GM18507 (cell line): ENCODE measurements around the gene C5orf15.

Experiments
- DNase-seq: peaks from one replicate; pipeline ENCODE4 v3.0.0; 2011; ENCODE audit warnings: low read depth; ENCODE audit not compliant: insufficient read length; ENCODE audit errors: extremely low spot score
- FAIRE-seq: peaks from 2 replicates; lab custom pipeline; 2011; peaks lifted over from hg19 to GRCh38; lab: Jason Lieb, UNC

The C5orf15 gene

GRCh38 chr5:133927300-133928180 is 40.9 kb downstream of the C5orf15 start:
- DNase-seq (no peak), FAIRE-seq (no peak)

GRCh38 chr5:133926489-133927299 is 41.7 kb downstream of the C5orf15 start:
- no peak for DNase-seq
- no peak for FAIRE-seq

- no peak for FAIRE-seq
- DNase-seq = no peak
These were observed 42.4 kb downstream of the C5orf15 start for GRCh38 chr5:133925866-133926488.

GRCh38 chr5:133925269-133925668 is 43.2 kb downstream of the C5orf15 start:
- FAIRE-seq = no peak
- no peak for DNase-seq

- DNase-seq = no peak
- no peak for FAIRE-seq
These were observed 44.1 kb downstream of the C5orf15 start for GRCh38 chr5:133924221-133924920.

GRCh38 chr5:133921979-133922378 is 46.4 kb downstream of the C5orf15 start:
- FAIRE-seq = no peak
- DNase-seq = no peak

GRCh38 chr5:133921069-133921468 is 47.4 kb downstream of the C5orf15 start:
- FAIRE-seq (no peak), DNase-seq (no peak)

- DNase-seq = no peak
- no peak for FAIRE-seq
These were observed 49.0 kb downstream of the C5orf15 start for GRCh38 chr5:133919148-133920136.

GRCh38 chr5:133918731-133919130 is 49.7 kb downstream of the C5orf15 start:
- FAIRE-seq (no peak), DNase-seq (no peak)

- FAIRE-seq = no peak
These were observed 50.1 kb downstream of the C5orf15 start for GRCh38 chr5:133918316-133918715.

GRCh38 chr5:133917785-133918184 is 50.6 kb downstream of the C5orf15 start:
- FAIRE-seq = no peak

More at GRCh38 chr5:133918316-133918715, 50.1 kb downstream of the C5orf15 start:
- no peak for DNase-seq

GRCh38 chr5:133916914-133917313 is 51.5 kb downstream of the C5orf15 start:
- FAIRE-seq (no peak), DNase-seq (no peak)

More at GRCh38 chr5:133917785-133918184, 50.6 kb downstream of the C5orf15 start:
- no peak for DNase-seq

GRCh38 chr5:133916479-133916878 is 51.9 kb downstream of the C5orf15 start:
- FAIRE-seq (no peak), DNase-seq (no peak)

- FAIRE-seq = no peak
These were observed 54.0 kb downstream of the C5orf15 start for GRCh38 chr5:133914434-133914833.

GRCh38 chr5:133913413-133914155 is 54.8 kb downstream of the C5orf15 start:
- no peak for DNase-seq
- no peak for FAIRE-seq

More at GRCh38 chr5:133914434-133914833, 54.0 kb downstream of the C5orf15 start:
- no peak for DNase-seq

GRCh38 chr5:133912951-133913350 is 55.5 kb downstream of the C5orf15 start:
- FAIRE-seq = no peak
- no peak for DNase-seq

- DNase-seq = no peak
- FAIRE-seq = no peak
These were observed 57.9 kb downstream of the C5orf15 start for GRCh38 chr5:133910571-133910970.

GRCh38 chr5:133909603-133910002 is 58.8 kb downstream of the C5orf15 start:
- FAIRE-seq (no peak), DNase-seq (no peak)
